ENCODE data around the gene BAHCC1. TPM values are rescaled to one million over a fixed set of nuclear protein-coding genes. Genes with fewer than 3 reads are reported as not detected.
A peak's percentile ranks its signal among the peaks of the same experiment; 100 is the strongest.

Gene BAHCC1
- total and polyA plus RNA-seq, 2 of the 4 experiments (the other 2 are of a cell fraction), result 0.36 to 7.8 TPM

DNA sequence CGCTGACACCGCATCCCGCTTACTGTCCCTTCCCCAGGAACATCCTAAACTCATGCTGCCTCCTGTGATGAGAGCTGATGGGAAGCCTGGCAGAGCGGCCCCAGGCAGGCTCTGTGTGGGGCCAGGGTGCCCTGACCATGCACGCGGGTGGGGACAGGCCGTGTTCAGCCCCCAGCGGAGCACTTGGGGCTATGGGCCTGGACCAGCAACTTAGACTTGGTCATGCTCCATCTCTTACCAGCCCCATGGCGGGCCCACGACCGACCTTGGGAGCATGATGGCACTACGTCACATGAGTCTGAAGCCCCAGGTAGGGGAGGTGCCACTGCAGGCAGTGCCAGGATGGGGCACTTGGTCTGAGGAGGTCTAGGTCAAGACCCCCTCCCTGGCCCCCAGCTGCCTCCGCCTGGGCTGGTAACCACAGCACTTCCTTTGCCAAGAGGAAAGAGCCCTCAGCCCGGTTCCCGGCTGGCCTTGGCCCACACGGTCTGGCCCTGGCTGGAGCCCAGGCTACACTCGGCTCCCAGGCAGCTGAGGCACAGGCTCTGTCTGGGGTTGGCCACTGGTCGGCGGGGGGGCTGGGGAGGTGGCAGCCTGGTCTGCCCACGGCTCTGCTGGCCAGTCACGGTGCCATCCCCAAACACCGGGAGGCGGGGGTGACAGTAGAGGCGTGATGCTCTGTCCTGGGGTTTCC lies 25.7 kb downstream of the BAHCC1 start:
- Histone ChIP-seq H3K4me2 (ENCODE audit: low read depth, low read length) (no peak overlapping the region), H2BK15ac (ENCODE audit: low read depth, low read length) (0 out of 3 replicates have a peak overlapping the region, but pooled peaks have one; percentile 89), H2AK5ac (ENCODE audit: low read depth, low read length) (peak overlapping the region; percentile 98), H3K9me1 (ENCODE audit: insufficient read depth, low read length) (peaks cover 36% of the 10 kb centered on the region), H3K23ac (ENCODE audit: low read depth, low read length) (peak overlapping the region; percentile 89), H2AK9ac (replicated peaks; ENCODE audit: low read depth, low read length, poor library complexity) (peak overlapping the region; percentile 87), H3K4ac (ENCODE audit: low read depth, low read length) (peak overlapping the region; percentile 99), H3K9me3 (ENCODE audit: control insufficient read depth, insufficient read depth, low read length) (no peaks in the 10 kb centered on the region), H3K9ac (ENCODE audit: low read depth, low read length) (no peak overlapping the region), H3K27me3 (ENCODE audit: control insufficient read depth, insufficient read depth, low read length) (no peaks in the 10 kb centered on the region), H3K14ac (replicated peaks; ENCODE audit: low read depth, low read length) (peak overlapping the region; percentile 63), H3K56ac (ENCODE audit: extremely low read depth, insufficient read depth, low read length) (no peak overlapping the region), H3K4me1 (ENCODE audit: control insufficient read depth, insufficient read depth, low read length) (peaks cover 54% of the 10 kb centered on the region), H3K27ac (ENCODE audit: insufficient read depth, low read length) (peak overlapping the region; percentile 67), H2BK20ac (ENCODE audit: low read depth, low read length) (peak overlapping the region; percentile 35; the same call in 1 of the 2 replicates), H3K18ac (ENCODE audit: low read depth, low read length) (no peak overlapping the region), H2AFZ (replicated peaks; ENCODE audit: low read length, poor library complexity) (peak overlapping the region; percentile 35), H4K5ac (ENCODE audit: low read depth, low read length) (no peak overlapping the region), H4K8ac (ENCODE audit: low read depth in 2 of 2, low read length in 2 of 2) (peak overlapping the region in 1 of 2 experiments; percentile 96; a peak in 1 of 4 replicates), H4K91ac (ENCODE audit: insufficient read depth, low read depth, low read length) (peak overlapping the region; percentile 98), H2BK120ac (ENCODE audit: low read depth, low read length) (peak overlapping the region; percentile 90), H2BK5ac (ENCODE audit: low read depth, low read length, poor library complexity, severe bottlenecking) (peak overlapping the region; percentile 66), H4K20me1 (ENCODE audit: insufficient read depth, low read length) (peaks cover 14% of the 10 kb centered on the region), H3K36me3 (ENCODE audit: control insufficient read depth, insufficient read depth, low read length) (no peaks in the 10 kb centered on the region), H3K4me3 (ENCODE audit: insufficient read depth, low read depth, low read length) (no peak overlapping the region), H3K79me1 (ENCODE audit: low read depth in 1 of 2, low read length in 2 of 2) (peaks cover 37 to 89% of the 10 kb centered on the region in 2 experiments)
- CTCF ChIA-PET, result no interaction called here
- in situ Hi-C loops (cut with MboI; ENCODE audit: low sequenced_read_pairs), result no loop called here
- ATAC-seq (ENCODE audit: low read depth) (no peak), DNase-seq (peak; percentile 49)
- no TSS peak for BruUV-seq (replicated peaks)
- intact Hi-C loops (cut with micrococcal nuclease), result no loop called here
- POLR2A ChIA-PET (ENCODE audit: unreplicated experiment), result no interaction called here
- TF ChIP-seq POLR2A (IDR thresholded peaks at IDR 0.05; ENCODE audit: low read depth, low read length), result peak; percentile 27
- TF ChIP-seq NFE2L2 (IDR thresholded peaks at IDR 0.05; ENCODE audit: low read depth, low read length), result no peak
- 0 out of 2 replicates have a peak, but pooled peaks have one; percentile 5 for TF ChIP-seq MAZ (IDR thresholded peaks at IDR 0.05; ENCODE audit: borderline replicate concordance, low read depth, low read length)
- WGBS, 2 experiments (ENCODE audit: extremely low coverage in 2 of 2, insufficient read length in 1 of 2), result 87% methylated on average over 3 of the region's 24 CpGs; no CpG with 5 or more reads in 1 of the 2 experiments
- dilution Hi-C loops (cut with HindIII; ENCODE audit: low sequenced_read_pairs, unreplicated experiment), result no loop called here
